Measurements from ENCODE around the gene PKNOX2. TPM values are rescaled to one million over a fixed set of nuclear protein-coding genes. Genes with fewer than 3 reads are reported as not detected.

The PKNOX2 gene
- total RNA-seq, 4 donors from 2014 or later: 0.40 to 5.9 (median 1.1) TPM; not detected in 1

DNA sequence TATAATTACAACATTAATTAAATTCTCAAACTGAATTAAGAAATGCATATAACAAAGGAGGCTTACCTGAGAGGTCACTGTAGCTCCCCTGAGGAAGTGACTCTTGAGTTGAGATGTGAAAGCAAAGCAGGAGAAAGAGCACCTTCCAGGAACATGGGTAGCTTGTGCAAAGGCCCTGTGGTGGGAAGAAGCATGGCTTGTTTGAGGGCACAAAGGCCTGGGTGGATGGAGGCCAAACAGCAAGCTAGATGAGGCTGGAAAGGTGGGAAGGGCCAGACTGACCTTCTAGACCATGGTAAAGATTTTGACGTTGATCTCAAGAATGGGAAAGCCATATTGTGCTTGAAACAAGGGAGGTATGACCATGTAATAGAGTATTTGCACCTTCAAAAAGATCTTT is 155.1 kb downstream of the PKNOX2 start:
- no peak overlapping the region for H3K27ac ChIP-seq
- H3K4me3 ChIP-seq: no peak overlapping the region
- 83 to 95% methylated on average over 1 of the region's 1 CpG for WGBS, 2 donors
- TF ChIP-seq POLR2A (IDR thresholded peaks at IDR 0.05): no peak
- TF ChIP-seq CTCF (IDR thresholded peaks at IDR 0.05): no peak
- intact Hi-C loops (cut with DNase I): no loop called here
- no peak for DNase-seq
- peaks cover 0 to 10% (median 0%) of the 10 kb centered on the region in 3 donors for H3K4me1 ChIP-seq
- no peaks in the 10 kb centered on the region for H3K27me3 ChIP-seq
- H3K9me3 ChIP-seq: no peaks in the 10 kb centered on the region
- no peaks in the 10 kb centered on the region for H3K36me3 ChIP-seq

- DNase-seq: no peak
- Histone ChIP-seq H3K36me3 (no peaks in the 10 kb centered on the region), H3K27ac (no peak overlapping the region), H3K27me3 (no peaks in the 10 kb centered on the region), H3K4me1 (peaks cover 0 to 2% (median 0%) of the 10 kb centered on the region in 3 donors), H3K9me3 (no peaks in the 10 kb centered on the region), H3K4me3 (no peak overlapping the region)
- TF ChIP-seq CTCF (IDR thresholded peaks at IDR 0.05): no peak
- TF ChIP-seq POLR2A (IDR thresholded peaks at IDR 0.05): no peak
- intact Hi-C loops (cut with DNase I): no loop called here
- WGBS, 2 donors: 50 to 55% methylated on average over 4 of the region's 4 CpGs
These were observed 156.0 kb downstream of the PKNOX2 start for GRCh38 chr11:125320347-125321076.

- no peaks in the 10 kb centered on the region for H3K36me3 ChIP-seq
- no peaks in the 10 kb centered on the region for H3K4me1 ChIP-seq
- WGBS, 2 donors: 71 to 75% methylated on average over 5 to 7 of the region's 8 CpGs
- no peaks in the 10 kb centered on the region for H3K9me3 ChIP-seq
- TF ChIP-seq POLR2A (IDR thresholded peaks at IDR 0.05) (no peak), CTCF (IDR thresholded peaks at IDR 0.05) (no peak)
- H3K4me3 ChIP-seq: no peak overlapping the region
- H3K27me3 ChIP-seq: no peaks in the 10 kb centered on the region
- DNase-seq: no peak
- no peak overlapping the region for H3K27ac ChIP-seq
- intact Hi-C loops (cut with DNase I): no loop called here
These were observed 157.7 kb downstream of the PKNOX2 start for GRCh38 chr11:125322289-125322688.

DNA sequence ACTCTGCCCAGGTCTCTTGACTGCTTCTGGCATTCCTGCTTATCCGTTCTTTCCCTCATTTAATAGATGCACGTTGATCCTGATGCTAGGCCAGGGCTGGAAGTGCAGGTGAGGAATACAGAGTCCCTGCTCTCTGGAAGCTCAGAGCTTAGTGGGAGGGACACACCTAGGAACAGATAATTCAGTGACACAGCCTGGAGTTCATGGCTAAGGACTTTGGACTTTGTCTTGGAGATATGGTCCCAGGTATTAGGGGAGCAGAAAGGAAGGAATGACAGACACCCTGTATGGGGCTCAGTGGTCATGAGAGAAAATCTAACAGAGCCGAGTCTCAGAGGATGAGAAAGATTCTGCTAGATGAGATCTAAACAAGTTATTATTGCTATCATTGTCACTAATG is 160.6 kb downstream of the PKNOX2 start:
- WGBS, 2 donors: 84 to 90% methylated on average over 2 to 3 of the region's 3 CpGs
- Histone ChIP-seq H3K27ac (no peak overlapping the region), H3K9me3 (no peaks in the 10 kb centered on the region), H3K36me3 (no peaks in the 10 kb centered on the region), H3K4me1 (no peaks in the 10 kb centered on the region), H3K4me3 (no peak overlapping the region), H3K27me3 (no peaks in the 10 kb centered on the region)
- intact Hi-C loops (cut with DNase I): no loop called here
- DNase-seq: no peak
- TF ChIP-seq CTCF (IDR thresholded peaks at IDR 0.05) (no peak), POLR2A (IDR thresholded peaks at IDR 0.05) (no peak)

DNA sequence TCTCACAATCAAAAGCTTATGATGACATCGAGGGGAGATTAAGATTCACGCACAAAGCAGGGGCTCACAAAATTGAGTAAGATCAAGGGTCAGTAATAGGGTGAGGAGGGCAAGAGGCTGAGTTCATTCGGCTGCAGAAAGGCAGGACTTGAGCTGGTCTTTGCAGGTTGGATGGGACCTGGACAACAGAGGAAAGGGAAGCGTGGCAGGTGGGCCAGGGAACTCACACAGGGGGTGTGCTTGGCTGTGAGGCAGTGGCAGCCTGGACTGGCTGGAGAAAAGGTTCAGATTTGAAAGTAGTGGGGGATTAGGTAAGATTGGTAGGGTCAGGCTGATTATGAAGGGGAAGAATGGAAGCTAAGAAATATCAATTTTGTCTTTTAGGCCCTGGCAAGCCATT is 161.6 kb downstream of the PKNOX2 start:
- intact Hi-C loops (cut with DNase I): no loop called here
- Histone ChIP-seq H3K9me3 (no peaks in the 10 kb centered on the region), H3K27me3 (no peaks in the 10 kb centered on the region), H3K27ac (no peak overlapping the region), H3K36me3 (no peaks in the 10 kb centered on the region), H3K4me1 (no peaks in the 10 kb centered on the region), H3K4me3 (no peak overlapping the region)
- DNase-seq: no peak
- no peak for TF ChIP-seq POLR2A (IDR thresholded peaks at IDR 0.05)
- no peak for TF ChIP-seq CTCF (IDR thresholded peaks at IDR 0.05)
- WGBS, 2 donors: 79 to 81% methylated on average over 4 of the region's 4 CpGs

All from esophagus squamous epithelium (tissue), 5 donors.